IMR-90 (cell line): ENCODE results near the gene TMEM63B. TPM values are rescaled to one million over a fixed set of nuclear protein-coding genes. Genes with fewer than 3 reads are reported as not detected.

Source experiments
- ATAC-seq: fragments of 200-7000 bp; cut with Tn5 transposase; 2 replicates; pipeline ENCODE4 v1.9.1; 2020; ENCODE audit warnings: low read depth, mild to moderate bottlenecking, moderate library complexity
- BruUV-seq: library from RNA; stranded (reverse); fragments of 400-500 nt; replicated peaks from 2 replicates; lab custom pipeline; 2021; lab: Mats Ljungman, UMichigan
- CTCF ChIA-PET: fragments of 300-600 bp; formaldehyde crosslinking; extraction: SDS; loops from one replicate; lab custom pipeline; 2021; ENCODE audit warnings: antibody characterized with exemption; lab: Yijun Ruan, JAX
- POLR2A ChIA-PET: fragments of 300-600 bp; sonication (Branson Sonifier 250); formaldehyde crosslinking; loops from one replicate; lab custom pipeline; 2022; ENCODE audit warnings: antibody characterized with exemption; ENCODE audit not compliant: unreplicated experiment; lab: Charles Lee
- DNase-seq: peaks from one replicate; pipeline ENCODE4 v3.0.0; 2013
- H2AFZ ChIP-seq: replicated peaks from 2 replicates; pipeline ENCODE3; 2013; ENCODE audit warnings: low read length, mild to moderate bottlenecking; ENCODE audit not compliant: poor library complexity
- H2AK5ac ChIP-seq: 2 replicates; pipeline ENCODE4 v1.6.1; 2013; ENCODE audit warnings: low read depth, low read length, inconsistent platforms
- H2AK9ac ChIP-seq: replicated peaks from 2 replicates; pipeline ENCODE3; 2013; ENCODE audit warnings: mild to moderate bottlenecking, low read depth, low read length, moderate library complexity; ENCODE audit not compliant: poor library complexity
- H2BK120ac ChIP-seq: 2 replicates; pipeline ENCODE4 v1.6.1; 2013; ENCODE audit warnings: low read depth, low read length, inconsistent platforms
- H2BK15ac ChIP-seq: 3 replicates; pipeline ENCODE4 v1.6.1; 2013; ENCODE audit warnings: low read depth, low read length, inconsistent platforms
- H2BK20ac ChIP-seq: 2 replicates; pipeline ENCODE4 v1.6.1; 2013; ENCODE audit warnings: low read depth, mild to moderate bottlenecking, inconsistent platforms, low read length, moderate library complexity
- H2BK5ac ChIP-seq: 2 replicates; pipeline ENCODE4 v1.6.1; 2013; ENCODE audit warnings: mild to moderate bottlenecking, low read depth, low read length, inconsistent platforms; ENCODE audit not compliant: poor library complexity, severe bottlenecking
- H3K14ac ChIP-seq: replicated peaks from 2 replicates; pipeline ENCODE4 v1.6.1; 2013; ENCODE audit warnings: low read depth, low read length, inconsistent platforms
- H3K18ac ChIP-seq: 2 replicates; pipeline ENCODE4 v1.6.1; 2013; ENCODE audit warnings: low read depth, low read length, control low read depth
- H3K23ac ChIP-seq: 2 replicates; pipeline ENCODE4 v1.6.1; 2013; ENCODE audit warnings: low read depth, low read length, inconsistent platforms
- H3K27ac ChIP-seq: 2 replicates; pipeline ENCODE4 v1.5.1; 2013; ENCODE audit warnings: mild to moderate bottlenecking, control low read depth, low read length; ENCODE audit not compliant: insufficient read depth
- H3K27me3 ChIP-seq: 2 replicates; pipeline ENCODE4 v1.6.1; 2013; ENCODE audit warnings: low read length; ENCODE audit not compliant: control insufficient read depth, insufficient read depth
- H3K36me3 ChIP-seq: 2 replicates; pipeline ENCODE4 v1.6.1; 2013; ENCODE audit warnings: low read length, mixed read lengths; ENCODE audit not compliant: control insufficient read depth, insufficient read depth
- H3K4ac ChIP-seq: 2 replicates; pipeline ENCODE4 v1.6.1; 2013; ENCODE audit warnings: low read depth, low read length, inconsistent platforms
- H3K4me1 ChIP-seq: 2 replicates; pipeline ENCODE4 v1.6.1; 2013; ENCODE audit warnings: low read length, mixed read lengths; ENCODE audit not compliant: control insufficient read depth, insufficient read depth
- H3K4me2 ChIP-seq: 2 replicates; pipeline ENCODE4 v1.6.1; 2013; ENCODE audit warnings: low read depth, mild to moderate bottlenecking, control low read depth, low read length, moderate library complexity
- H3K4me3 ChIP-seq: 2 replicates; pipeline ENCODE4 v1.5.1; 2013; ENCODE audit warnings: low read depth, mild to moderate bottlenecking, control low read depth, low read length, moderate library complexity; ENCODE audit not compliant: insufficient read depth
- H3K56ac ChIP-seq: 2 replicates; pipeline ENCODE4 v1.6.1; 2013; ENCODE audit warnings: low read length, inconsistent platforms; ENCODE audit not compliant: insufficient read depth; ENCODE audit errors: extremely low read depth
- H3K79me1 ChIP-seq, 2 experiments: 2 replicates each; pipeline ENCODE4 v1.6.1; 2013; ENCODE audit warnings: low read length in 2 of 2, inconsistent platforms in 1 of 2, low read depth in 1 of 2
- H3K9ac ChIP-seq: 2 replicates; pipeline ENCODE4 v1.6.1; 2013; ENCODE audit warnings: low read depth, low read length, control low read depth
- H3K9me1 ChIP-seq: 2 replicates; pipeline ENCODE4 v1.6.1; 2013; ENCODE audit warnings: low read length, inconsistent platforms; ENCODE audit not compliant: insufficient read depth
- H3K9me3 ChIP-seq: 2 replicates; pipeline ENCODE4 v1.6.1; 2013; ENCODE audit warnings: low read length; ENCODE audit not compliant: control insufficient read depth, insufficient read depth
- H4K20me1 ChIP-seq: 2 replicates; pipeline ENCODE4 v1.6.1; 2013; ENCODE audit warnings: low read length, inconsistent platforms; ENCODE audit not compliant: insufficient read depth
- H4K5ac ChIP-seq: 2 replicates; pipeline ENCODE4 v1.6.1; 2013; ENCODE audit warnings: mild to moderate bottlenecking, low read depth, low read length, control low read depth
- H4K8ac ChIP-seq, 2 experiments: 2 replicates each; pipeline ENCODE4 v1.6.1; 2013; ENCODE audit warnings: low read depth in 2 of 2, low read length in 2 of 2, control low read depth in 1 of 2, inconsistent platforms in 1 of 2
- H4K91ac ChIP-seq: 2 replicates; pipeline ENCODE4 v1.6.1; 2013; ENCODE audit warnings: low read depth, low read length, inconsistent platforms; ENCODE audit not compliant: insufficient read depth
- FOS ChIP-seq: fragments of 150-350 bp; IDR thresholded peaks from 2 replicates; pipeline ENCODE4 v1.6.1; 2016; ENCODE audit warnings: low read depth, low read length
- RCOR1 ChIP-seq: IDR thresholded peaks from 2 replicates; pipeline ENCODE4 v1.6.1; 2012; ENCODE audit warnings: mild to moderate bottlenecking, low read length, improper control_type of control experiment; ENCODE audit not compliant: insufficient replicate concordance
- RFX5 ChIP-seq: IDR thresholded peaks from 2 replicates; pipeline ENCODE4 v1.8.0; 2012; ENCODE audit warnings: low read depth, mild to moderate bottlenecking, low read length, moderate library complexity
- WGBS, 2 experiments: methylation state at CpG; one replicate each; pipeline versions ENCODE4 v1.1.5 to v1.1.7; 2013; ENCODE audit warnings: missing lambda C conversion rate in 2 of 2; ENCODE audit not compliant: insufficient read length in 1 of 2; ENCODE audit errors: extremely low coverage in 2 of 2; 5-methylcytosine and 5-hydroxymethylcytosine counted together
- dilution Hi-C: fragments of 300-500 bp; cut with HindIII; formaldehyde crosslinking; loops from one replicate; pipeline ENCODE4 v1.14.3; 2018; ENCODE audit warnings: low sequenced_read_pairs; ENCODE audit not compliant: unreplicated experiment
- in situ Hi-C: fragments of 300-500 bp; cut with MboI; formaldehyde crosslinking; loops from 3 replicates; pipeline ENCODE4 v1.14.3; 2019; ENCODE audit warnings: low sequenced_read_pairs, inconsistent platforms, mixed read lengths
- intact Hi-C: fragments of 100-400 bp; cut with micrococcal nuclease; formaldehyde crosslinking; loops from 2 replicates; pipeline ENCODE4 v1.10.0; 2022
- polyA plus RNA-seq, 3 experiments: library from polyadenylated mRNA; depleted of rRNA; stranded (reverse); fragments of >200 nt; gene quantifications; 2 replicates each; pipeline ENCODE4 v1.2.3, GENCODE V29; 2012; ENCODE audit warnings: low replicate concordance in 1 of 3
- total RNA-seq: library from RNA; depleted of rRNA; stranded (reverse); fragments of >200 nt; gene quantifications from 2 replicates; pipeline ENCODE4 v1.2.3, GENCODE V29; 2012
- TF ChIP-seq, protein P1 (sequence below): conservative IDR thresholded peaks from 2 replicates; pipeline ENCODE4 v1.5.1; 2012; ENCODE audit warnings: mild to moderate bottlenecking, low read depth, low read length, improper control_type of control experiment

Gene TMEM63B
- total and polyA plus RNA-seq, 2 of the 4 experiments (the other 2 are of a cell fraction), result 12.2 to 42.6 TPM

- TF ChIP-seq, protein P1, sequence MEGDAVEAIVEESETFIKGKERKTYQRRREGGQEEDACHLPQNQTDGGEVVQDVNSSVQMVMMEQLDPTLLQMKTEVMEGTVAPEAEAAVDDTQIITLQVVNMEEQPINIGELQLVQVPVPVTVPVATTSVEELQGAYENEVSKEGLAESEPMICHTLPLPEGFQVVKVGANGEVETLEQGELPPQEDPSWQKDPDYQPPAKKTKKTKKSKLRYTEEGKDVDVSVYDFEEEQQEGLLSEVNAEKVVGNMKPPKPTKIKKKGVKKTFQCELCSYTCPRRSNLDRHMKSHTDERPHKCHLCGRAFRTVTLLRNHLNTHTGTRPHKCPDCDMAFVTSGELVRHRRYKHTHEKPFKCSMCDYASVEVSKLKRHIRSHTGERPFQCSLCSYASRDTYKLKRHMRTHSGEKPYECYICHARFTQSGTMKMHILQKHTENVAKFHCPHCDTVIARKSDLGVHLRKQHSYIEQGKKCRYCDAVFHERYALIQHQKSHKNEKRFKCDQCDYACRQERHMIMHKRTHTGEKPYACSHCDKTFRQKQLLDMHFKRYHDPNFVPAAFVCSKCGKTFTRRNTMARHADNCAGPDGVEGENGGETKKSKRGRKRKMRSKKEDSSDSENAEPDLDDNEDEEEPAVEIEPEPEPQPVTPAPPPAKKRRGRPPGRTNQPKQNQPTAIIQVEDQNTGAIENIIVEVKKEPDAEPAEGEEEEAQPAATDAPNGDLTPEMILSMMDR, result no peak
These were observed 6.8 kb downstream of the TMEM63B start (continued) for GRCh38 chr6:44133981-44134711.

DNA sequence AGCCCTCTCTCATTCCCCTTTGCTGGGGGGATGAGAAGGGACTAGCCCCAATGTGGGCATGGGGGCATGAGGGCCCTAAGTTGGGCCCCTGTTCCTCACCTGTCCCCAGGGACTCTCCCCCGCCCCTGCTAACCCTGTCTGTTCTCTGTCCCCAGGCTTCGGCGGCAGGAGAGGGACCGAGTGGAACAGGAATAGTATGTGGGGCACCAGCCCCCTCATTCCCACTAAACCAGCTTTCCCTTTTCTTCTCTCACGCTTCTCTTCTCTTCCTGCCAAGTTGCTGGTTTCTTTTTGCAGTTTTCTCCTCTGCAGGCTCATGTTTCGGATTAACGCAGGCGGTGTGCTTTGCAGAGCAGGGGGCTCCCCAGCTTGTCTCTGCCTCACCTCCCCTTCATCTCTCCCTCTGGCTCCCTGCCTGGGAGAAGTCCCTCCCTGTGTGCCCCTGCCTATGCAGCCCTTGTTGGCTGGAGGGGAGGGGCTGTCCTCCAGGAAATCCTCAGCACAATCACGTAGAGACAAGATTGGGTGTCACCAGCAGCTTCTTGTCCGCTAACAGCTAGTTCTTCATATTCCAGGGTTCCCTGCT, 7.9 kb downstream of the TMEM63B start:
- Histone ChIP-seq H3K56ac (no peak overlapping the region), H3K4me2 (no peak overlapping the region), H3K9me3 (no peaks in the 10 kb centered on the region), H3K79me1 (peaks cover 18 to 47% of the 10 kb centered on the region in 2 experiments), H2AFZ (no peak overlapping the region), H3K4me1 (peaks cover 7% of the 10 kb centered on the region; the same call in 1 of the 2 replicates), H3K4me3 (no peak overlapping the region), H4K5ac (no peak overlapping the region), H4K91ac (no peak overlapping the region), H2AK9ac (peak overlapping the region; percentile 3), H3K27me3 (no peaks in the 10 kb centered on the region), H3K9me1 (peaks cover 8% of the 10 kb centered on the region; the same call in 1 of the 2 replicates), H3K23ac (no peak overlapping the region), H3K4ac (no peak overlapping the region), H2AK5ac (no peak overlapping the region), H3K14ac (no peak overlapping the region), H3K18ac (no peak overlapping the region), H2BK15ac (no peak overlapping the region), H3K9ac (no peak overlapping the region), H2BK5ac (no peak overlapping the region), H2BK20ac (no peak overlapping the region), H3K27ac (no peak overlapping the region), H4K20me1 (peaks cover 9% of the 10 kb centered on the region), H4K8ac (no peak overlapping the region), H2BK120ac (no peak overlapping the region), H3K36me3 (peaks cover 40% of the 10 kb centered on the region)
- 73% methylated on average over 2 of the region's 10 CpGs; no CpG with 5 or more reads in 1 of the 2 experiments for WGBS, 2 experiments
- intact Hi-C loops, result no loop called here
- no peak for TF ChIP-seq RFX5
- TF ChIP-seq FOS, result no peak
- no peak for TF ChIP-seq RCOR1
- DNase-seq (no peak), ATAC-seq (no peak)
- BruUV-seq, result no TSS peak
- POLR2A ChIA-PET, result no interaction called here
- in situ Hi-C loops, result no loop called here
- CTCF ChIA-PET, result no interaction called here
- dilution Hi-C loops, result no loop called here
